ENCODE measurements around the gene SON. TPM values are rescaled to one million over a fixed set of nuclear protein-coding genes. Genes with fewer than 3 reads are reported as not detected.
"Not testable (repeated sequence)": the region's sequence is repeated elsewhere in the genome, so short reads cannot be mapped to it uniquely, and the experiment has no call there.

The SON gene
- total RNA-seq, 1 donor from 2014 or later, result 83.2 TPM

- DNase-seq (ENCODE audit: low read depth in 2 of 2), result peak in 1 of 2 donors; percentile 50
These were observed 29.5 kb downstream of the SON start for GRCh38 chr21:33572350-33572749.

DNA sequence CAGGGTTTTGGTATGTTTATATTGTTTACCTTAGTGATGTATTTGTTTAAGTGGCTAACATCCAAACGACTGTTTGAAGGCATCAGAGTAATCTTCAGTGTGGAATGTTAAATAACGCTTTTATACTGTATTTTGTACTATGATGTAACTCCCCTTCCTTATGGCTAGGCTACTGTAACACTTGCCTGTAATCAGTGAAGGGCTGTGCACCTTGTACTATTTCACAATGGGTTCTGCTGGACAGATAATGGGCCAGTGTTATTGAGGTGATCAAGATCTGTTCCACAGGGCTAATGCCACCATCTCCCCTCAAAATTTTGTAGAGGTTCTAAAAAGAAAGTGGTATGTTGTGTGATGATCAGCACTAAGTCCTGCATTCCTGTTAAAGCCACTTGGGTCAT lies 33.9 kb downstream of the SON start:
- DNase-seq (ENCODE audit: low read depth in 2 of 2), result not testable (repeated sequence)

DNA sequence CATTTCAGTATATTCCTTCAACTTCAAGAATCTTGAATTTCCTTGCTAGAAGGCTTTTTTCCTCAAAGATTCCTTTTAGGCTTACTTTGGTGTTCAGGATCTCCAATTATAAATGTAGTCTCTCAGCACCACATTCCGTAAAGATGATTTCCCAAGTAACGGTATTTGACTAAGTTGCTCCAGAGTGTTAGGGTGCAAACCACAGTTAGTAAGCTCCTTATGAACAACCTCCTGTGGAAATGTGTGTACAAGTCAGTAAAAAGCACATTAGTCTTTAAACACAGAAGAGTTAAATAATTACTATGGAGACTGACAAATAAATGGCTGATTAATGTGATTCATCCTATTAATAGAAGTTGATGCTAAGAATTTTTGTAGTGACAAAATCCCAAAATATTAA lies 35.4 kb downstream of the SON start:
- DNase-seq (ENCODE audit: low read depth in 2 of 2), result no peak

GRCh38 chr21:33578959-33579542 lies 36.2 kb downstream of the SON start:
- DNase-seq (ENCODE audit: low read depth in 2 of 2), result peak in 1 of 2 donors; percentile 29

- DNase-seq (ENCODE audit: low read depth in 2 of 2), result no peak
These were observed 41.6 kb downstream of the SON start for GRCh38 chr21:33584455-33584854.

GRCh38 chr21:33586927-33587326 lies 44.1 kb downstream of the SON start:
- DNase-seq (ENCODE audit: low read depth in 2 of 2), result no peak

DNA sequence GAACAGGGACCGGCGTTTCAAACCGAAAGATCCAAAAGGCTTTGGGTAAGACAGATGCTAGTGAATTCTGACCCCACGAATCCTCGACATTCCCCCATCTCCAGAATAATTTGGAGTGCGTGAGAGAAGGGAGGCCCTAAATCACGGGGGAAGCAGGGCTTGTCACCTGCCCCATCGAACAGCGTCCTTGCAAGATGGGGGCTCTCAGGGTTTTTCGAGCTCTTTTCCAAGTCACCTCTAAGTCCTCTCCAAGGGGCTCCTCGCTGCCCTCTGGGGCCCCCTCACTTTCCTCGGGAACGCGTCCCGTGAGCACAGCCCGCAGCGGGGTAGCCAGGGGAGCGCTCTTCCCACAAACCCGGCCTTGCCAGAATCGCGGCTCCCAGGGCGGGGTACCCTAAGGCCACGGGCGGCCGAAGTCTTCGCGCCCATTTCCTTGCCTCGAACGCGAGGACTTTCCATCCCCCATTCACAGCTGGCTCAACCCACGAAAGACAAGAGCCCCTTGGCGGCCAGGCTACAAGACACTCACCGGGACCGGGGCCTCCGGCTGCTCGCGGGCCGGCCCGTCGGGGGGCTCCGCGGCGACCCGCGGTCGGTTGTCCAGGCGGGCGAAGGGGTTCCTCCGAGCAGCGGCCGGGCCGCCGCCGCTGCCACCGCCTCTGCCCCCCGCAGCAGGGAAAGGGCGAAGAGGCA lies 45.1 kb downstream of the SON start:
- peak in 1 of 2 donors; percentile 39 for DNase-seq (ENCODE audit: low read depth in 2 of 2)

DNA sequence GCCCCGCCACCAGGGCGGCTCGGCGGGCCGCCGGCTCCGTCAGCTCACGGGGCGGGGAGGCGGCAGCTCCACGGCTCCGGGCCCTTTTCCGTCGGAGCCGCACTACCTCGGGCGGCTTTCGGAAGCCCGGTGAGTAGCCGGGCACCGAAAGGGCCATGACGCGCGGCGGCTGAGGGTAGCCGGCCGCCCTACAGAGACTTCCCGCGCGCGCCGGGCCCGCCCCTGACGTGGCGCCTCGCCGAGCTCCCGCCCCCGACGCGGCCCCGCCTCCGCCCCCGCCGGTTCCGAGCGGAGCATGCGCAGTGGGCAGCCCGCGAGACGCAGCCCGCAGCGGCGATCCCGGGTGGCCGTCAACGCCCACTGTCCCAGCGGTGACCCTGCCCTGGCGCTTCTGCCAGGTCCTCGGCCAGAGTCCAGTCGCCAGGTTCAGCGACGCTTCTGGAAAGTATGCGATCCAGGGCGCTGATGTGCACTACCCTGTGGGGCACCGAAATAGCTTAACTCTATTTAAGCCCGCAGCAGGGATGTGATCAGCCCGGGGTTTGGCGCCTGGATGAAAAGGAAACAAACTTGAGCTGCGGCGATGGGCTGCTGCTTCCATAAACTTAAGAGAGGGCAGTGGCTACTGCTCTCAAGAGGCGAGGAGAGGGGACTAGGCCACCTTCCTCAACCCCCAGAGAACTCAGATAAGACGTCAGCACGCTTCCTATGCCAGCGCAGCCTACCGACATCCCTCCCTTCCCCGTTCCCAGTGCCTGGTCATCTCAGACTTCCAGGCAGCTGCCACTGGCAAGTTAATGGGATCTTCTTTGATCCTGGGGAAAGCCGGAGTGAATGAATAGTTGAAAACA lies 45.9 kb downstream of the SON start, which contains the start of gene DONSON:
Gene DONSON (minus strand): TSS at position 200 of the 851 bp plus-strand sequence. CDS start 43 bp downstream, at position 157.
- DNase-seq (ENCODE audit: low read depth in 2 of 2), result peak; percentile 71 to 86

DNA sequence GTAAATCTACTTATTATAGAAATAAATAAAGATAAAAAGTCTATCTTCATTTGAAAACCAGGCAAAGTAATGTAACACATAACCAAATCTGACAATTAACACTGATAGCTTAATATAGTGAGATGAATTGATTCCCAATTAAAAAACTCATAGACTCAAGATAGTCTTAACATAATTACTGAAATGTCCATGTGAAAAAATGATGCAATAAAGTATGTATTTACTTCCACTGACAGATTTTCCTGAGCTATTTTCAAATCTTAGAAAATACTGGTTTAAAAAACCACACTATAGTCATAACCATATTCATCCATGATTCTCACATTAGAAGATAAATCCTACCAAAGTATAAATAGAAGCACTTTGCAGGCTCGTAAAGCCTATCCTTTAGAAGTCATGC lies 55.2 kb downstream of the SON start:
- no peak for DNase-seq (ENCODE audit: low read depth in 2 of 2)

- DNase-seq (ENCODE audit: low read depth in 2 of 2), result peak; percentile 41 to 75
These were observed 65.7 kb downstream of the SON start for GRCh38 chr21:33608559-33608958.

DNA sequence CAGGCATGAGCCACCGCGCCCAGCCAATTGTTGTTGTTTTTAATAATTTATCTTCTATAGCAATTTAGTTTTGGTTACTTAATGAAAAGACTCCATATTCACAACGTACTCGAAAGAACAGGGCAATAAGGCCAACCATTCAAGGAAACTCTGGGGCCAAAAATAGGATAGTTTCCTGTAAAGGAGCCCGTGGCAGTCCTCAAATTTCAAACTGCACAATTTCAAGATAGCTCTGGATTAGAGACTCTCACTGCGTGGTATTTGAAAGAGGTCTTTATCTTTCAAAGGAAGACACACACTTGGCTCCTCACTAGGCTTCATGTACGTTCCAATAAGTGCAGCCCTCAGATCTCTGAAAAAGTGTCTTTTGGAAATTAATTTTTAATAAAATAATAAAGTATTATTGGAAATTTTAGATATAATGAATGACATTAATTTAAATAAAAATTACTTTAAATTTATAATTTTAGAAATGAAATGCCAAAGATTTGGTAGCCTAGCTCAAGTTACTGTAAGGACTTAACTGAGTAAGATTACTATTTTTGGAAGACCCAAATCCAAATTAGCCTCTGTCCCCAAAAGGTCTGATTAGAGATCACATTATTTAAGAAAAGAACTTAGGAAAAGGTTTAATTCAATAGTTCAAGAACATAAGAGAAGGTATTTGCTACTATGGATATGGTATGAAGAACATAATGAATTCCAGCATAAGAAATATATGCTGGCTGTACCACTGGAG lies 68.3 kb downstream of the SON start:
- DNase-seq (ENCODE audit: low read depth in 2 of 2), result no peak

DNA sequence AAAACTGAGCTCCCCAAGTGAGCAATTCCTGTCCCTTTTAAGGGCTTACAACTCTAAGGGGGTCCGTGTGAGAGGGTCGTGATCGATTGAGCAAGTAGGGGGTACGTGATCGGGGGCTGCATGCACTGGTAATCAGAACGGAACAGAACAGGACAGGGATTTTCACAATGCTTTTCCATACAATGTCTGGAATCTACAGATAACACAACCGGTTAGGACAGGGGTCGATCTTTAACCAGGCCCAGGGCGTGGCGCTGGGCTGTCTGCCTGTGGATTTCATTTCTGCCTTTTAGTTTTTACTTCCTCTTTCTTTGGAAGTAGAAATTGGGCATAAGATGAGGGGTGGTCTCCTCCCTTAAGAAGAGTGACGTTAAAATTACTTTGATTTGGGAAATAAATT lies 74.7 kb downstream of the SON start:
- not testable (repeated sequence) for DNase-seq (ENCODE audit: low read depth in 2 of 2)

DNA sequence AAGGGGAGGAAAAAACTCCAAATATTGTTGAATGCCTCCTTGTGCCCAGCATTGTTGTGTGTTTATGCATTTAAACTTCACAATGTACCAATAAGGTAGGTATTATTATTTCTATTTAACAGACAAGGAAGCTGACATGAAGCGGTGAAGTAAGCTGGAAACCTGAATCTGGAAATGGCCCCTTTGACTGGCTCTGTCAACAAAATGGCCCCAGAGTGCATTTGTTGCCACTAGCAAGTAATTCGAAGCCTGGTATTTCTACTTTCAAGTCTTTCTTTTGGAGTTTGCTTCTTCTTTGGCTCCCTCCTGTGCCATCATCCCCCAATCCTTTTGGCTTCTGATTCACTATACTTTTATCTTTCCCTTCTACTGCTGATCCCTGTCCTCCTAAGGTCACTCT lies 75.6 kb downstream of the SON start:
- no peak for DNase-seq (ENCODE audit: low read depth in 2 of 2)

DNA sequence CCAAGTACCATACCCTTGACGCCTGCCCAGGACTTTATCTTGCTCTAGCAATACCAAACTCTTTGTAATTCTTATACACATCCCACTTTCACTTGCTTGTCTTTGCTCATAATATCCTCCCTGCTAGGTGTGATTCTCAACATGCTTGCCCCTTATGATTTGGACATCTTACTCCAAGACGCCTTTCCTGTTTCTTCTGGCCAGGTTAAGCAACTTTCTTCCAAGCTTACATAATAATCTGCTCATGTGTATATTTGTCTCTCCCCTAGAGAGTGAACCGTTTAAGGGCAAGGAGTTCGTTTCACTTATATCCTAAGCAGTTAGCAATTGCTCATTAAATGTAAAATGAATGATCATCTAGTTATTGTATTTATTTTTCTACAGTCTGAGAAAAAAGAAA lies 76.9 kb downstream of the SON start:
- DNase-seq (ENCODE audit: low read depth in 2 of 2), result no peak

DNA sequence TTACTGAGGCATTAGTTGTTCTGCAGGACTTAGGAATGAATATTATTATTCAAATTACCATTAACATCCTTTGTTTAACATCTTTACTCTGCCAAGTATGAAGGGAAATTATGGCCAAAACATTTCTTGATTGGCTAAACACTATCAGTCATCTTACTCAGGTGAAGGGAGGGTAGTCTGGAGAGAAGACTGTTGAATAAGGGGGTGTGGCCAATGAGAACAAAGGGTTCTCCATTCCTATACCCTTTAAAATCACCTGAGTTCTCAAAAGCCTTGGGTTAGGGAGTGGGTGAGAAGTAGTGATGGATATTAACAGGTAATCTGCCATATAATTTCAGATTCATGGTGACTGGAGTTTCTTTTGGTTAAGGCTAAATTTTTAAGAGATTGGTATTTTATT lies 79.4 kb downstream of the SON start:
- no peak for DNase-seq (ENCODE audit: low read depth in 2 of 2)

GRCh38 chr21:33626151-33626550 lies 83.3 kb downstream of the SON start:
- not testable (repeated sequence) for DNase-seq (ENCODE audit: low read depth in 2 of 2)

Other genes starting within 250 kb of the SON start
- gene IFNAR1, start 218.1 kb upstream of the SON start, total RNA-seq, result 16.4 and 22.3 TPM in 2 replicates
- 47.1 and 62.1 TPM in 2 replicates for gene IFNGR2, start 139.6 kb upstream of the SON start, total RNA-seq
- gene TMEM50B, start 63.1 kb upstream of the SON start, total RNA-seq, result 15.0 and 18.8 TPM in 2 replicates
- 0.89 and 1.2 TPM in 2 replicates for gene DNAJC28, start 51.3 kb upstream of the SON start, total RNA-seq
- 53.1 and 63.9 TPM in 2 replicates for gene GART, start 921 bp upstream of the SON start, total RNA-seq
- gene DONSON, start 45.6 kb downstream of the SON start, total RNA-seq, result 8.7 and 11.4 TPM in 2 replicates
- gene CRYZL1, start 98.7 kb downstream of the SON start, total RNA-seq, result 23.3 and 23.9 TPM in 2 replicates
- 46.7 and 54.4 TPM in 2 replicates for gene ITSN1, start 99.5 kb downstream of the SON start, total RNA-seq